GF-D8 (cell line): ENCODE measurements around the gene BEAN1.

Experiments
- DNase-seq: peaks from one replicate; lab custom pipeline; 2025; lab: John Stamatoyannopoulos, UW

Gene BEAN1

GRCh38 chr16:66521951-66522771, 95.1 kb downstream of the BEAN1 start:
- peak; percentile 90 for DNase-seq

- DNase-seq, result no peak
These were observed 95.9 kb downstream of the BEAN1 start for GRCh38 chr16:66522816-66523590.

- peak; percentile 92 for DNase-seq
These were observed 96.8 kb downstream of the BEAN1 start for GRCh38 chr16:66523861-66524354.

GRCh38 chr16:66524601-66525164, 97.6 kb downstream of the BEAN1 start:
- DNase-seq, result peak; percentile 98

GRCh38 chr16:66525396-66526180, 98.5 kb downstream of the BEAN1 start:
- DNase-seq, result peak; percentile 62

- DNase-seq, result no peak
These were observed 101.2 kb downstream of the BEAN1 start for GRCh38 chr16:66528294-66528693.

GRCh38 chr16:66529475-66529874, 102.4 kb downstream of the BEAN1 start:
- no peak for DNase-seq
